OCI-LY3 (cell line): ENCODE results near the gene IPP.

Experiments used
- H2AFZ ChIP-seq: fragments of 200-600, 300-600 bp; shearing (Covaris generic); 2 replicates; pipeline ENCODE4 v1.6.0; 2014; ENCODE audit warnings: antibody characterized with exemption, low read depth, low read length
- H3K27ac ChIP-seq: fragments of 200-600, 300-600 bp; sonication (generic); 2 replicates; pipeline ENCODE4 v1.5.1; 2014; ENCODE audit warnings: mild to moderate bottlenecking, low read length, moderate library complexity, mixed read lengths
- H3K27me3 ChIP-seq: fragments of 200-600, 300-600 bp; sonication (generic); 2 replicates; pipeline ENCODE4 v1.6.1; 2014; ENCODE audit warnings: low read depth, low read length, mixed read lengths
- H3K36me3 ChIP-seq: fragments of 200-600, 300-600 bp; sonication (generic); replicated peaks from 2 replicates; pipeline ENCODE3; 2014; ENCODE audit warnings: low read depth, low read length, mixed read lengths
- H3K4me1 ChIP-seq: fragments of 300-600, 200-600 bp; sonication (generic); 2 replicates; pipeline ENCODE4 v1.6.1; 2014; ENCODE audit warnings: low read length, mixed read lengths
- H3K4me2 ChIP-seq: fragments of 200-600, 300-600 bp; sonication (generic); 2 replicates; pipeline ENCODE4 v1.6.1; 2014; ENCODE audit warnings: low read length, mixed read lengths
- H3K4me3 ChIP-seq: fragments of 300-600, 200-600 bp; sonication (generic); 2 replicates; pipeline ENCODE4 v1.5.1; 2014; ENCODE audit warnings: antibody characterized with exemption, mild to moderate bottlenecking, low read length, moderate library complexity
- H3K79me2 ChIP-seq: fragments of 300-600, 200-600 bp; shearing (Covaris generic); 2 replicates; pipeline ENCODE4 v1.6.1; 2014; ENCODE audit warnings: mild to moderate bottlenecking, low read length, mixed read lengths
- H3K9ac ChIP-seq: fragments of 300-600, 200-600 bp; shearing (Covaris generic); 2 replicates; pipeline ENCODE4 v1.6.0; 2014; ENCODE audit warnings: mild to moderate bottlenecking, low read length, moderate library complexity
- H3K9me3 ChIP-seq: fragments of 200-600, 300-600 bp; shearing (Covaris generic); 2 replicates; pipeline ENCODE4 v1.6.1; 2014; ENCODE audit warnings: low read length, mixed read lengths; ENCODE audit not compliant: insufficient read depth
- H4K20me1 ChIP-seq: fragments of 200-600, 300-600 bp; sonication (generic); 2 replicates; pipeline ENCODE4 v1.6.1; 2016; ENCODE audit warnings: low read length, mixed read lengths; ENCODE audit not compliant: insufficient read depth
- CTCF ChIP-seq: fragments of 200-600, 300-600 bp; sonication (generic); IDR thresholded peaks from 2 replicates; pipeline ENCODE4 v1.5.1; 2014; ENCODE audit warnings: antibody characterized with exemption, low read length, low read depth
- EZH2phosphoT487 ChIP-seq: fragments of 200-600 bp; shearing (Covaris generic); IDR thresholded peaks from 2 replicates; pipeline ENCODE4 v1.6.1; 2018; ENCODE audit warnings: antibody characterized with exemption, mixed run types, low read depth

IPP gene

GRCh38 chr1:45750298-45751038, at the start of gene IPP:
Gene IPP, minus strand, starts transcription at chr1:45750653. Its CDS starts 4,242 bp downstream, at chr1:45746411.
- Histone ChIP-seq H3K27me3 (no peaks in the 10 kb centered on the region), H3K79me2 (peaks cover 5% of the 10 kb centered on the region; the same call in 1 of the 2 replicates), H3K9ac (peak within 1 kb of the TSS; percentile 98), H3K36me3 (no peaks in the 10 kb centered on the region), H3K27ac (peak within 1 kb of the TSS; percentile 75), H2AFZ (peak within 1 kb of the TSS; percentile 98), H3K9me3 (no peaks in the 10 kb centered on the region), H3K4me2 (peak within 1 kb of the TSS; percentile 74), H3K4me1 (no peaks in the 10 kb centered on the region), H4K20me1 (no peaks in the 10 kb centered on the region), H3K4me3 (peak within 1 kb of the TSS; percentile 99)
- TF ChIP-seq EZH2phosphoT487: no peak
- peak; percentile 27 for TF ChIP-seq CTCF

- no peaks in the 10 kb centered on the region for H3K79me2 ChIP-seq
- H3K36me3 ChIP-seq: no peaks in the 10 kb centered on the region
- no peak overlapping the region for H3K9ac ChIP-seq
- H4K20me1 ChIP-seq: no peaks in the 10 kb centered on the region
- no peak overlapping the region for H3K4me3 ChIP-seq
- no peaks in the 10 kb centered on the region for H3K9me3 ChIP-seq
- no peak overlapping the region for H3K27ac ChIP-seq
- no peak overlapping the region for H2AFZ ChIP-seq
- H3K27me3 ChIP-seq: no peaks in the 10 kb centered on the region
- no peak for TF ChIP-seq CTCF
- TF ChIP-seq EZH2phosphoT487: no peak
- peaks cover 4% of the 10 kb centered on the region; the same call in 1 of the 2 replicates for H3K4me1 ChIP-seq
- H3K4me2 ChIP-seq: no peak overlapping the region
These were observed 46.5 kb upstream of the IPP start for GRCh38 chr1:45796946-45797345.

- Histone ChIP-seq H3K4me1 (peaks cover 4% of the 10 kb centered on the region; the same call in 1 of the 2 replicates), H3K27ac (no peak overlapping the region), H4K20me1 (no peaks in the 10 kb centered on the region), H3K4me2 (no peak overlapping the region), H2AFZ (no peak overlapping the region; the same call in 1 of the 2 replicates), H3K9ac (no peak overlapping the region), H3K27me3 (no peaks in the 10 kb centered on the region), H3K36me3 (no peaks in the 10 kb centered on the region), H3K4me3 (no peak overlapping the region), H3K79me2 (no peaks in the 10 kb centered on the region), H3K9me3 (no peaks in the 10 kb centered on the region)
- TF ChIP-seq CTCF (no peak), EZH2phosphoT487 (no peak)
These were observed 45.9 kb upstream of the IPP start for GRCh38 chr1:45796381-45796780.

- no peaks in the 10 kb centered on the region for H3K36me3 ChIP-seq
- peak overlapping the region; percentile 78 for H3K4me3 ChIP-seq
- H3K79me2 ChIP-seq: no peaks in the 10 kb centered on the region
- TF ChIP-seq CTCF (peak; percentile 15; the same call in 1 of the 2 replicates), EZH2phosphoT487 (no peak)
- H3K9me3 ChIP-seq: no peaks in the 10 kb centered on the region
- no peaks in the 10 kb centered on the region for H4K20me1 ChIP-seq
- peak overlapping the region; percentile 12; the same call in 1 of the 2 replicates for H3K9ac ChIP-seq
- peak overlapping the region; percentile 98 for H2AFZ ChIP-seq
- peak overlapping the region; percentile 89 for H3K4me2 ChIP-seq
- H3K27me3 ChIP-seq: no peaks in the 10 kb centered on the region
- no peak overlapping the region for H3K27ac ChIP-seq
- peaks cover 4% of the 10 kb centered on the region; the same call in 1 of the 2 replicates for H3K4me1 ChIP-seq
These were observed 43.6 kb upstream of the IPP start for GRCh38 chr1:45793942-45794604.
